NT2/D1 (cell line): ENCODE results near the gene CAB39.

Experiments
- DNase-seq: peaks from one replicate; pipeline ENCODE4 v3.0.0-alpha.2; 2011; ENCODE audit warnings: low read depth, low spot score
- H3K27me3 ChIP-seq: 2 replicates; pipeline ENCODE4 v1.6.0; 2011; ENCODE audit warnings: mild to moderate bottlenecking; ENCODE audit not compliant: insufficient read length, insufficient read depth
- H3K36me3 ChIP-seq: 2 replicates; pipeline ENCODE4 v1.6.1; 2011; ENCODE audit warnings: mild to moderate bottlenecking, low read length, mixed read lengths; ENCODE audit not compliant: insufficient read depth, insufficient read length
- H3K4me1 ChIP-seq: 2 replicates; pipeline ENCODE4 v1.5.1; 2011; ENCODE audit not compliant: insufficient read depth, insufficient read length
- H3K4me3 ChIP-seq: 2 replicates; pipeline ENCODE4 v1.5.1; 2011; ENCODE audit warnings: low read depth; ENCODE audit not compliant: insufficient read length
- H3K9ac ChIP-seq: 2 replicates; pipeline ENCODE4 v1.6.0; 2011; ENCODE audit warnings: low read depth; ENCODE audit not compliant: insufficient read length
- H3K9me3 ChIP-seq: 2 replicates; pipeline ENCODE4 v1.5.1; 2011; ENCODE audit warnings: mild to moderate bottlenecking, low read length; ENCODE audit not compliant: insufficient read depth
- SUZ12 ChIP-seq: IDR thresholded peaks from 2 replicates; pipeline ENCODE4 v1.6.1; 2011; ENCODE audit not compliant: insufficient read length, insufficient read depth; ENCODE audit errors: extremely low read depth
- YY1 ChIP-seq: IDR thresholded peaks from 2 replicates; pipeline ENCODE4 v1.6.1; 2011; ENCODE audit not compliant: insufficient read length, insufficient read depth
- ZNF274 ChIP-seq: IDR thresholded peaks from 2 replicates; pipeline ENCODE4 v1.6.1; 2011; ENCODE audit warnings: mild to moderate bottlenecking, low read depth, low read length

The CAB39 gene

DNA sequence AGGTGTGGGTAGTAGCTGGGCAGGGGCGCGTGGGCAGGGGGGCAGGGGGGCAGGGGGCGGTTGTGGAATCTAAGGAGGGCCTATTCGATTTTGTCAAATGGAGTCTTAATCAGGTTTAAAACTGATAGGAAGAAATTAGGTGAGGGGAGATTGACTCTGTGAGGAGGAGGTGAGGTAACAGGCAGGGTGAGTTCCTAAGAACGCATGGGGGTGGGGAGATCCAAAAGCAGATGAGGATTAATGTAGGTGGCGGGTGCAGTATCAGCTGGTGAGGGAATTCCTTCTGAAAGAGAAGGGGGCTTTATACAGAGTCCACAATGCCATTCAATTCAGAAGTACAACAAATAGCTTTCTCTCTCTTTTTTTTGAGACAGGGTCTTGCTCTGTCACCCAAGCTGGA is 72.7 kb downstream of the CAB39 start:
- DNase-seq, result no peak
- Histone ChIP-seq H3K36me3 (peaks cover 20% of the 10 kb centered on the region), H3K9me3 (peaks cover 31% of the 10 kb centered on the region), H3K4me3 (no peak overlapping the region), H3K9ac (no peak overlapping the region), H3K4me1 (no peaks in the 10 kb centered on the region), H3K27me3 (no peaks in the 10 kb centered on the region)
- TF ChIP-seq YY1 (no peak), SUZ12 (no peak), ZNF274 (no peak)

DNA sequence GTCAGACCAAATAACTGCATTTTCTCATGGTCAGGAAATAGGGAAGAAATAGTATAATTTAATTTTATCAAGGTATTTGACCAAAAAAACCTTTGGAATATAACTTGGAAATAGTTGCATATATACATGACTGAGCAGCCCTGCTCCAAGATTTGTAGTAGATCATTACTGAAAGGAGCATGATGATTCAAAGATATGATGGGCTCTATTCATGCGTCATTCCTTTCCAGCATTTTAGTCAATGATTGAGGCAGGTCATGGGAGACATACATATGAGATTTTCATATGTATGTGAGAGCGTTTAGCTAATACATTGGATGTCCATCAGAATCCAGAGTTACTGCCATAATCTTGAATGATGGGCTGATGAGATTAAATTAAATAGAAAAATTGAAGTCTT is 74.5 kb downstream of the CAB39 start:
- Histone ChIP-seq H3K9ac (no peak overlapping the region), H3K36me3 (peaks cover 36% of the 10 kb centered on the region)
- TF ChIP-seq ZNF274 (no peak), YY1 (no peak), SUZ12 (no peak)

DNA sequence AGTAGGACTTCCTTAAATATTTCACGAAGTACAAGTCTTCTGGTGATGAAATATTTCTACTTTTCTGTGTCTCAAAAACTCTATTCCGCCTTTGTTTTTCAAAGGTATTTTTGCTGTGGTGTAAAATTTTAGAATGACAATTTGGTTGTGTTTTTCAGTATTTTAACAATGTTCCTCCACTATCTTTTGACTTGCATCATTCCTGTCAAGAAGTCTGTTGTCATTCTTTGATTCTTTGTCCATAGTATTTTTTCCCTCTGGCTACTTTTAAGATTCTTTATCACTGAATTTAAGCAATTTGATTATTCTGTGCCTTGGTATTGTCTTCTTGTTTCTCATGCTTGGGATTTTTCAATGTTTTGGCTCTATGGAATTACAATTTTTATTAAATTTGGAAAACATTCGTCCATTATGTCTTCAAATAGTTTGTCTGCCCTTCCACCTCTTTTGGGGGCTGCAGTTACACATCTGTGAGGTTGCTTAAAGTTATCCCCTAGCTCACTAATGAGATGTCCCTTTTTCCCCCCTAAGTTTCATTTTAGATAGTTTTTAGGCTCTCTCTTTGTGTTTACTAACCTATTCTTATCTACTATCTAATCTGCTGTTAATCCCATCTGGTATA is 76.0 kb downstream of the CAB39 start:
- Histone ChIP-seq H3K27me3 (no peaks in the 10 kb centered on the region), H3K4me1 (no peaks in the 10 kb centered on the region), H3K9me3 (peaks cover 34% of the 10 kb centered on the region), H3K4me3 (no peak overlapping the region), H3K36me3 (peaks cover 48% of the 10 kb centered on the region), H3K9ac (no peak overlapping the region)
- DNase-seq, result no peak
- no peak for TF ChIP-seq ZNF274
- TF ChIP-seq YY1, result no peak
- no peak for TF ChIP-seq SUZ12

More for the DNA sequence above, 74.5 kb downstream of the CAB39 start:
- Histone ChIP-seq H3K9me3 (peaks cover 31% of the 10 kb centered on the region), H3K4me1 (no peaks in the 10 kb centered on the region), H3K4me3 (no peak overlapping the region), H3K27me3 (no peaks in the 10 kb centered on the region)
- no peak for DNase-seq

DNA sequence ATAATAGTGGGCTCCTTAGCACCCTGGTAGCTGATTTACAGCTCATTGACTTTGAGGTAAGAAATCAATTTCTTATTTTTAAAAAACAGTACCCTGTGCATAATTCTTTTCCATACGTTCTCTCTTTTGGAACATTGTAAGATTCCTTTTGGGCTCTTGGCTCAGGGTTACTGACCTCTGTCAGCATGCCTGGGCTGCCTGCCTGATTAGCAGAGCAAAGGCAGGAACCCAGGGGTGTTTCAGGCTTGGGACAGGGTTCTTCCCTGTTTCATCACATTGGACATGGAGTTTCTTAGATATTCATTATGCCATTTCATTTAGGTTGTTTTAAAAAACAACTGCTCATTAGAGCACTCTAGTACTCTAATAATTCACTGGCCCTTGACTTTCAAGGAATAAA is 78.3 kb downstream of the CAB39 start:
- H3K4me1 ChIP-seq, result no peaks in the 10 kb centered on the region
- no peak overlapping the region for H3K4me3 ChIP-seq
- H3K36me3 ChIP-seq, result peaks cover 52% of the 10 kb centered on the region
- DNase-seq, result no peak
- H3K9ac ChIP-seq, result no peak overlapping the region
- TF ChIP-seq SUZ12 (no peak), ZNF274 (no peak), YY1 (no peak)
- H3K27me3 ChIP-seq, result no peaks in the 10 kb centered on the region
- H3K9me3 ChIP-seq, result peaks cover 25% of the 10 kb centered on the region

DNA sequence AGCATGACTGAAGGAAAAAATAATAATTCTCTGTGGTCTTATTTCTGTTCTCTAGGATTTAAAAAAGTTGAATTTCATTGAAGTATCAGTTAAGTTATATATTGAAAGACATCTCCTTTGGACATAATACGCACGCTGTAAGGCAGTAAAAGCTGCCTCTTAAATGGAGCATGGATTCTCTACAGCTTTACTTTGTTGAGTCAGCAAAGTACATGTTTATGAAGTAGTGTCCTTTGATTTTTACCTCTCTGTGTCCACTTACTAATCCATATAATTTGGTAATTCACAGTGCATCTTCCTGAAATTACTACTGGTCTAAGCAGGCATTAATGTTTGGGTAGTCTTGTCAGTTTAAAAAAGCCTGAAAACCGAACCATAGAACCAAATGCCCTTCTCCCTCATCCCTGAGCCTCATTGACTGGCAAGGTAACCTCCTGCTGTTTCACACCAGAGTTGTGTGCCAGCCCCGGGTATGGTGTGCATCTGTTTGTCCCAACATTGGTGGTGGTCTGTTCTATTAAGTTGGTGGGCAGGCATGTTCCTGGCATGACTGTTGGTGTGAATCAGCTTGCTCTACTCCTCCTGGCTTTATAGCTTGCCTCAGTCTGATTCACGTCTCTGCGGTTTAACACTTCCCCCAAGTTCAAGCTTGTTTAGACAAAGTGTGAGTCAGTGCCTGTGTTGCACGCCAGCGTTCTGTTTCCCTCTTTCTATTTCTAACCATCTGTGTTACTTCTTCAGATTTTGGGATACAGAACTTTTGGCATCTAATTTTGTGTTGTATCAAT is 81.1 kb downstream of the CAB39 start:
- no peak for DNase-seq
- no peaks in the 10 kb centered on the region for H3K4me1 ChIP-seq

DNA sequence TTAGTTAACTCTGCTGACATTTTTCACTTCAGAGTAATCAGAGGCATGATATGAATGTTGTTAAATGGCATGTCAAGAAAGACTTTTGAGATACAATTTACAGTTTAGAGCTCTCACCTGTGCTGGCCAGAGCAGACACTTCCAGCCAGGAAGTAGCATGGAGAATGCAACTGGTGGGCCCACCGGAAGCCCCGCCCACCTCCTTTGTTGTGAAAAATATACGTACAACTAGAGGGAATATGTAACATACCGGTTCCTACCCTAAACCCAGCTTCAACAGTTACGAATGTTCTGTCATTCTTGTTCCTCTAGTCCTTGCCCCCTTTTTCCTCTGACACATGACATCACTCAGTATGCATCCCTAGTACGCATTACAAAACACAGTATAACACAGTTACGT is 81.9 kb downstream of the CAB39 start:
- H3K27me3 ChIP-seq, result no peaks in the 10 kb centered on the region
- DNase-seq, result no peak
- peaks cover 7% of the 10 kb centered on the region; the same call in 1 of the 2 replicates for H3K9me3 ChIP-seq
- no peak overlapping the region for H3K9ac ChIP-seq
- H3K4me3 ChIP-seq, result no peak overlapping the region
- H3K36me3 ChIP-seq, result peaks cover 51% of the 10 kb centered on the region
- no peaks in the 10 kb centered on the region for H3K4me1 ChIP-seq
- TF ChIP-seq SUZ12 (no peak), YY1 (no peak), ZNF274 (no peak)

More for the DNA sequence above, 81.1 kb downstream of the CAB39 start:
- H3K36me3 ChIP-seq, result peaks cover 48% of the 10 kb centered on the region
- TF ChIP-seq SUZ12 (no peak), ZNF274 (no peak), YY1 (no peak)
- H3K4me3 ChIP-seq, result no peak overlapping the region
- no peak overlapping the region for H3K9ac ChIP-seq
- no peaks in the 10 kb centered on the region for H3K27me3 ChIP-seq
- H3K9me3 ChIP-seq, result peaks cover 14% of the 10 kb centered on the region

DNA sequence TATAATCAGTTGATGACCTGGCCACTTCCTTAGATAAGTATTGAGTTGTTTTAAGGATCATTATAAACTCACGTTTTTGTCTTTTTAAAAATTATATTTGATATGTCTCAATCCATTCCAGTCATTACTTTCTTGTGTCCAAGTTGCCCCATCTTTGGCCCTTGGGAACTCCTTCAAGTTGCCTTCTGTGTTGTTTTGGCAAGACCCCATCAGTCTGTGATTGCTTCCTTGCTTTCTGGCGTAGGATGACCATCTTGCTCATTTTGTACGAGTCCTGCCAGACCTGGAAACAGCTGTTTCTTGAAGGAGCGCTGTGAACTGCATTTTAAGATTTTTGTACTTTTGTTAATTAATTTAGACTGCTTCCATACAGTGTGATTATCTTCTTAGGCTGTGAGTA is 83.2 kb downstream of the CAB39 start:
- no peak overlapping the region for H3K4me3 ChIP-seq
- H3K27me3 ChIP-seq, result no peaks in the 10 kb centered on the region
- no peak overlapping the region for H3K9ac ChIP-seq
- peaks cover 51% of the 10 kb centered on the region for H3K36me3 ChIP-seq
- peaks cover 7% of the 10 kb centered on the region; the same call in 1 of the 2 replicates for H3K9me3 ChIP-seq
- no peak for DNase-seq
- no peak for TF ChIP-seq SUZ12
- no peak for TF ChIP-seq YY1
- no peak for TF ChIP-seq ZNF274
- H3K4me1 ChIP-seq, result no peaks in the 10 kb centered on the region
